GM19463 (cell line): ENCODE data around the gene SLC35F4.

Experiments used
- ATAC-seq: cut with Tn5 transposase; IDR thresholded peaks from one replicate; pipeline ENCODE4 v1.9.1; 2021; ENCODE audit warnings: mild to moderate bottlenecking, moderate library complexity; ENCODE audit not compliant: unreplicated experiment

The SLC35F4 gene

DNA sequence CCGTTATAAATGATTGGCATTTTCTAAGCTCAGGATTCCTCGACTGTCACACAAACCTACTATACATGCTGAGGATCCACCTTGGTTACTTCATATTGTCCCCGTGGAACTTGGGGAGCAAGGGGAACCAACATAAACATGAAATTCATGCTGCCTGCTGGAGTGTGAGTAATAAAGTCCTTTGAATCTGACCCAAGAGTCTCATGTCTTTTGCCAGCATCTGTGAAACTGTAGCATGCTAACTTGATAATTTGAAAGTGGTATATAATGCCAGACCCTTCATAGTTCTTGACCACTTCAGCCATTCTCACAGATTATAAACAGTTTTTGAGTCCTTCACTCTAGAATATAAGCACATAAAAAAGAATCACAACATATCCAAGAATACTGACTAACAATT, 17.1 kb downstream of the SLC35F4 start:
- ATAC-seq: no peak

DNA sequence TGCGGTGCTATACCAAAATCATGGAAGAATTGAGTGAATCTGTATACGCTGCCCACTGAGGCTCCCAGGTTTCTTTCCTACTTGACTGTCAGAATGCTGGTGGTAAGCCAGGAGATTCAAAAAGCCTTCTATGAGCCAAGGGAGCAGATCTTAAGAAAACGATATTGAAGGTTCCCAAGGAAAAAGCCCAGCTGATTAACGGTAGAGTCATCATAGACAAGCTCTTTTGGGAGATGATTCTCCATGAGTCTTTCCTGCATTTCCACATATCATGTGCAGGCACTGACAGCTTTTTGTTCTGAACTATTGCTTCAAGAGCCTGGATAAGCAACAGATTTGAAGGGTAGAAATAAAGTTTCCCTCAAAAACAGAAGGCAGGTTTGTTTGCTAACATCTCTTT, 17.5 kb downstream of the SLC35F4 start:
- ATAC-seq: no peak

DNA sequence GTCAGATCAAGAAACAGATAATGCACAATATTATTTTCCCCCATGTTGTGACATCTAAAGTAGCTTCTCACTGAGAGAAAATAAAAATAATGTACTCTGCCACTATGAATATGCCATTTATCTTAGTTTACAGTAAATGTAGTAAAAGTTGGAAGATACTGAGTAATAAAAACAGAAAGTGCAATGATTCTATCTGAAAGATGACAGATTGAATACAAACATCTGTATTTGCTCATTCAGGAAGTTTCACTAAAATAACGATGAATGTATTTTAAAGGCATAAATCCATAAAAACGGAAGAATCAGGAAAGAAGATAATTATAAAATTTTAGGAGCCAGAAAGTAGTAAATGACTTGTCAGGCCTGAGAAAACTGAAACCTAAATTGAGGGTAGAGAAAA, 18.2 kb downstream of the SLC35F4 start:
- no peak for ATAC-seq

- ATAC-seq: no peak
Measured at GRCh38 chr14:57847096-57847495, 18.8 kb downstream of the SLC35F4 start.

DNA sequence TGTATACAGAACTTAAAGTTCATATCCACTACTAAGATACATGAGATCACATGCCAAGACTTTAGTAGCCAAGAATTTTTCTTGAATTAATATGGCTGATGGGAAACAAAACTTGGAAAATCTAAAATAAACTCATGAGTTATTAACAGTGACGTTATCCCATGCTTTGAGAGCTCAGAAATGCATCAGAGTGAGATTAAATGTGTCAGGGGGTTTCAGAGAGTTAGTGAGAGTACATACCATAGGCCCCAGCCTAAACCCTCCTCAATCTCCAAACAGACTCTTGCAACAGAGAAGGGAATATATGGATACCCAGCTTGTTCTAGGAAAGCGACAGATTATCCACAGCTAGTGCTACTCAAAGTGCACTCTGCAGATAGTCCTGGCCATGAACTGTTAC, 19.3 kb downstream of the SLC35F4 start:
- no peak for ATAC-seq

GRCh38 chr14:57845802-57846531, 19.9 kb downstream of the SLC35F4 start:
- no peak for ATAC-seq

DNA sequence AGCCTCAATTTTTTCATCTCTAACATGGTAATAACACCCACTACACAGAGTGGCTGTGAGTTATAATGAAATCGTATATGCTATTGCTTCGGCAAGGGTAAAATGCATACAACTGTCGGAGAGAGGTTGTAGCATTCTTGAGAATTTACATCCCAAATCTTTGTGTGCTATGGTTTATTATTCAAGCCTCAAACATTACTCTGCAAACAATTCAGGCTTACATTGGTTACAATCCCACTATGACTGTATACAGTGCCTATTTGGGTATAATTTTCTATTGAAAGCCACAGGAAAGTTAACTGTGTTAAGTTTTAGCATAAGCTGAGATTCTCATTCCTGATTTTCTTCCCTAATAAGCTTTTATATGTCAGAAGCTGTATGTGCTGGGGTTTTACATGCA, 20.6 kb downstream of the SLC35F4 start:
- no peak for ATAC-seq

- no peak for ATAC-seq
Measured at GRCh38 chr14:57837267-57837666, 28.6 kb downstream of the SLC35F4 start.

DNA sequence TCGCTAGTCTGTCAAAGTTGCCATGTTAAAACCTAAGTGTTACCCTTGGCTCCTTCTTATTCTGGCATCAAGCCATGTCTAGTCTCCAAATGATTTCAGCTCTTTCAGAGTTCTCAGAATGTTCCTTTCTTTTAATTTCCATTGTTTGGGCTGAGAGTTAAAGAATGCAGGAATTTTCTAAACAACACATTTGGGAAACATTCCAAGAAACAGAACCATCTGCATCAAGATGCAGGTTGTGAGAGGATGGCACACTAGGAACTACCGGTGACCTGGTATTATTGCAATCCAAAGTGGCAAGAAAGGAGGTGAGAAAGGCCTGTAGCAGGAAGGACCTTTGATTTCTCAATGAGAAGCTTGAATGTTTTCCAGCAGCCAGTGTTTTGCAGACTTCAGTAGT, 30.1 kb downstream of the SLC35F4 start:
- no peak for ATAC-seq

DNA sequence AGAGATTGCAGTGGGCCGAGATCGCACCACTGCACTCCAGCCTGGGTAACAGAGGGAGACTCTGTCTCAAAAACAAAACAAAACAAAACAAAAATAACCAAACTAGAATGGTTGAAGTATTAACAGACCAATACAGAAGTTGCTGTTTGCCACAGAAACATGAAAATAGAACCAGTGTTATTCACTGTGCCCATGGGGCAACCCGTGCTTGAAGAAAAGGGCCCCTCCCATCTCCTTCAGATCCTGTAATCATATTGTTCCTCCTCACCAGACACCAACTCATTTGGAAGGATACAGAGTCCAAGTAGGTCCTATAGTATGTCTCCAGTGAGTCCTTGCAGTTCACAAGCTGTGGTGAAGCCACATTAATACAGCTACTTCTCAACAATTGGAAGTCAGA, 30.9 kb downstream of the SLC35F4 start:
- ATAC-seq: peak; percentile 45

- no peak for ATAC-seq
Measured at GRCh38 chr14:57834001-57834598, 31.8 kb downstream of the SLC35F4 start.

GRCh38 chr14:57833323-57833722, 32.6 kb downstream of the SLC35F4 start:
- no peak for ATAC-seq

DNA sequence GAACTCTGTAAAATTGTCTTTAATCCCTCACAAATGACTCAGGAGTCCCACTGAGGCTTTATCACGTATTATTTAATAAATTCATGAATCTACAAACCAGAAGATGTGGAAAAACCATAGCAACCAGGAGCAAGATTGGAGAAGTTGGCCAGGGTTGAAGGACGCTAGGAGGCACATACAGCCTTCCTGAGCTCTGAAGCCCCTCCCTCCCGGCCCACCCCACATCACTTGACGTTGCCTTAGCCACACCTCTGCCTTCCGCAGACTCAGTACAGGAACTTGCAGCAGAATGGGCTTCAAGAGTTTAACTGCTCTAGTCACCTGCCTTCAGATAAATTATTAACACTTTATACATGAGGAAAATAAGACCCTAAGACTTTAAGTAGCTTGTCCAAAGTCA, 33.9 kb downstream of the SLC35F4 start:
- peak; percentile 50 for ATAC-seq

- ATAC-seq: no peak
Measured at GRCh38 chr14:57828713-57829112, 37.2 kb downstream of the SLC35F4 start.

- no peak for ATAC-seq
Measured at GRCh38 chr14:57823015-57823660, 42.8 kb downstream of the SLC35F4 start.

DNA sequence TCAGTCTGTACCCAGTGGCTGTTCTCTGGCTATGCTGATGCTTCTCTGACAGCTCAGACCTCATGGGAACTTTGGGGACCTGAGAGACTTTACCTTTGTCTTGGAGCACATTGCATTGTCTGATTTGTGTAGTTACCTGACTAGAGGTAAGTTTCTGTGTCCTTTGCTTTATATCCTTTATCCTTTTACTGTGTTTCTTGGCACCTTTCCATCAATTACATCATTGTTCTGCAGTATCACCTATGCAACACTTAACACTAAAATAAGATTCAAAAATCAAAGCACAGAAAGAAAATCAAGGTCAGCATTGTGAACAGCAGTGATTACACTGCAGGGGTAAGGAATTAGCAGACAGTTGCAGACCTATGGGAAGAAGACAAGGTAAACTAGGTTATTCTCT, 43.8 kb downstream of the SLC35F4 start:
- ATAC-seq: no peak

DNA sequence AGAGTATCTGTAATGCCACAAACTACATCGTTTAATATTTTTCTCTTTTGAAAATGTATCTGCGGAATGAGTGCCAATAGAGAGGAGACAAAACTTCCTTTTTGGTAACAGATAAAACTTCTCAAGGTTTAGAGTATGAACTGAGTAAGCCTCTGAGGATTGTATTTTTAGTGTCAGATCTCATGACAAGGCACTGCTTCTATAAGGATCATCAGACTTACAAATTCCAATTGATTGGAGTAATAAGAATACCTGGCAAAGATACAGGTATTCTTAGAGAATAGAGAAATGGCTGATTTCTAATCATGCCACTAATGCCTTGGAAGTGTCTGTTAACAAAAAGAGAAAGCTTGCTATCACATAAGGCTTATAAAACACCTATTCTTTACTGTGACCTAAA, 45.3 kb downstream of the SLC35F4 start:
- no peak for ATAC-seq

GRCh38 chr14:57818511-57818910, 47.4 kb downstream of the SLC35F4 start:
- ATAC-seq: no peak

DNA sequence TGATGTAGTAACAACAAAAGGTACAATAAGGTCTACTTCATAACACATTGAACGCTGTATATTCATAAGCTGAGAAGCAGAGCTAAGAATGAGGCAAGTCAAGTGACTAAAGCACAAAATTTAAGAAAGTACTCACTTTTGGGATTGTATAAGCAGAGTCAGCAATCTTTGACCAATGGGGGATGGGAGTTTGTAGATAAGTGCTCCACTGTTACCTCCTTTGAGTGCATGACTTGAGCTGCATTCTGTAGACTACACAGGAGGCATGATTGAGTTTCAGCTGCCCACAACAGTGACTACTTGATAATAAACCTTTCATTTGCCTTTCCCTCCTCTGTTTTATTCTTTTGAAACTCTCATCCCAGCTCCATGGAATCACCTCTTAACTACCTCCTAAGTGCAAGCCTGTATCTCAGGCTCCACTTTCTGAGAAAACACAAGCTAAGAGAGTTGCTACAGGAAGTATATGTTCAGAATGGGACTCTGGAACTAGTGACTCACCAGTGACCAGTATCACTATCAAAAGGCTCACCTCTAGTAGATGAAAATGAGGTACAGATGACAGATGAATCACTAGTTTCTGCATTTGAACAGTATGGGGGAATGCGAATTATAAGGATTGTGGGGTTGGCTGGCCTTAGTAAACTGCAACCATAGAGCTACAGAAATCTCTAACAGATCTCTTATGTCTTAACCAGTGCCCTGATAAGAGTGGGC, 49.2 kb downstream of the SLC35F4 start:
- peak; percentile 84 for ATAC-seq

DNA sequence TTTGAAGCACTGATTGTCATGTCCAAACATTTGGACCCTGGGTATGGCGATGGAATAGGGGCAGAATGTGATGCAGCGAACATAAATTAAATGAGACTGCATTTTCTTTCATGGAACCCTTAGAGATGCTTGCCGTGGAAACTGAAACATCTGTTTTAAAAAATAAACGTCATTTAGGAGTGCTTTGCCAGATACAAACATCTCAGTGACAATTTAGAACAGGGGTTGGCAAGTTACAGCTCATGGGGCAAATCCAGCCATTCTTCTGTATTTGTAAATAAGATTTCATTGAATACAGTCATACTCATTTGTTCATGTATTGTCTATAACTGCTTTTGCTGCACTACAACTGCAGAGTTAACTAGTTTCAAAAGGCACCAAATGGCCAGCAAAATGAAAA, 51.2 kb downstream of the SLC35F4 start:
- ATAC-seq: no peak

- ATAC-seq: no peak
Measured at GRCh38 chr14:57812741-57813140, 53.2 kb downstream of the SLC35F4 start.
